Fibroblast of lung (primary cell): Measurements from ENCODE around the gene NUCB1.

Source experiments
- CTCF ChIP-seq, 2 donors: IDR thresholded peaks in 1 of 2; conservative IDR thresholded peaks in 1 of 2; 1 replicate in 1 of 2; 2 replicates in 1 of 2; pipeline ENCODE4 v1.5.1; 2011 to 2012; ENCODE audit warnings: low read length in 2 of 2, control low read depth in 1 of 2, inconsistent platforms in 1 of 2, low read depth in 1 of 2, mild to moderate bottlenecking in 1 of 2
- EZH2 ChIP-seq: IDR thresholded peaks from 2 replicates; pipeline ENCODE4 v1.5.1; 2012; ENCODE audit warnings: low read length, control low read depth, mild to moderate bottlenecking; ENCODE audit errors: missing control alignments

- TF ChIP-seq CTCF (conservative IDR thresholded peaks at IDR 0.05 in 1 of 2, IDR thresholded peaks at IDR 0.05 in 1 of 2; ENCODE audit: low read depth in 1 of 2, low read length in 2 of 2) (no peak), EZH2 (no peak)
Observed at GRCh38 chr19:48907671-48908070, 7.6 kb downstream of the NUCB1 start.
